Measurements from ENCODE around the gene CCHCR1. TPM values are rescaled to one million over a fixed set of nuclear protein-coding genes. Genes with fewer than 3 reads are reported as not detected.

CCHCR1 gene
- total RNA-seq, 6 experiments from 2014 or later: 12.0 to 24.3 (median 23.5) TPM

DNA sequence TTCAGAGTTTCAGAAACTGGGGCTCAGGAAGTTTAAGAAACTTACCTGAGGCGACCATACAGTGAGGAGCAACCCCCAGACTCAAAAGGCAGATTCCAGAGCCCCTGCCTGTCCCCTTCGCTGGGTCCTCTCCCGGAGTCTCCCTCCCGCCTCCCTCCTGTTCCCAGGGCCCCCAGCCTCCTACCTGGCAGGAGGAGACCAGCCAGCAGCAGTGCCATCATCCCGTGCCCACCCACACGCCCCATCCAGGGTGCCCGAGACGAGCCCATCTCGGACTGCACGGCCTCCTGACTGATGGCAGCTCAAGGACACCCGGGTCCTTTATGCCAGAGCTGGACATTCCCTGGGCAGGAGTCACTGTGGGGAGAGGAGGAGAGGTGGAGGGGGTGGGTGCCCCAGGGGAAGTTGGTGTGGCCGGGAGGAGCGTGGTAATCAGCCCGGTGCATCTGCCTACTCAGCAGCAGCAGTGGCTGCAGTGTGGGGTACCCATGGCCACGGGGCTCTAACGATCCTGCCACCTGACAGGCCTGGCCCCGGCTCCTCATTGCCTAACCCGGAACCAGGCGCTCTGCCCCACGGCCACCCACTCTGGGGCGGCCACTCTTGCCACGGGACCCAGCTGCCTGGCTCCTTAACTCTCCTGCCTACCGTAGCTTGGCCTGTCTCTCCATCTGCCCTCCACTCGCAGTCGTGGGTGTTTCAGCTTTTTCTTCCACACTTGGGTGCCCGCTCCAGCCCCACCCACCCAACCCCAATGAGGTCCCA, 37.3 kb downstream of the CCHCR1 start, which contains the start of gene CDSN:
Gene CDSN, minus strand, starts transcription at position 296 of the 765 bp plus-strand sequence. Its CDS starts 27 bp downstream, at position 269.
- Mint-ChIP-seq H3K4me1 (ENCODE audit: low read depth) (peaks cover 35% of the 10 kb centered on the region), H3K36me3 (ENCODE audit: low read depth) (no peaks in the 10 kb centered on the region), H3K9me3 (no peaks in the 10 kb centered on the region), H3K4me3 (no peak within 1 kb of the TSS), H3K27ac (no peak within 1 kb of the TSS), H3K27me3 (ENCODE audit: insufficient read depth) (no peaks in the 10 kb centered on the region; the same call in none of the 2 replicates)
- no peak for DNase-seq
- TF ChIP-seq, protein P1, sequence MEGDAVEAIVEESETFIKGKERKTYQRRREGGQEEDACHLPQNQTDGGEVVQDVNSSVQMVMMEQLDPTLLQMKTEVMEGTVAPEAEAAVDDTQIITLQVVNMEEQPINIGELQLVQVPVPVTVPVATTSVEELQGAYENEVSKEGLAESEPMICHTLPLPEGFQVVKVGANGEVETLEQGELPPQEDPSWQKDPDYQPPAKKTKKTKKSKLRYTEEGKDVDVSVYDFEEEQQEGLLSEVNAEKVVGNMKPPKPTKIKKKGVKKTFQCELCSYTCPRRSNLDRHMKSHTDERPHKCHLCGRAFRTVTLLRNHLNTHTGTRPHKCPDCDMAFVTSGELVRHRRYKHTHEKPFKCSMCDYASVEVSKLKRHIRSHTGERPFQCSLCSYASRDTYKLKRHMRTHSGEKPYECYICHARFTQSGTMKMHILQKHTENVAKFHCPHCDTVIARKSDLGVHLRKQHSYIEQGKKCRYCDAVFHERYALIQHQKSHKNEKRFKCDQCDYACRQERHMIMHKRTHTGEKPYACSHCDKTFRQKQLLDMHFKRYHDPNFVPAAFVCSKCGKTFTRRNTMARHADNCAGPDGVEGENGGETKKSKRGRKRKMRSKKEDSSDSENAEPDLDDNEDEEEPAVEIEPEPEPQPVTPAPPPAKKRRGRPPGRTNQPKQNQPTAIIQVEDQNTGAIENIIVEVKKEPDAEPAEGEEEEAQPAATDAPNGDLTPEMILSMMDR (IDR thresholded peaks at IDR 0.05): no peak

DNA sequence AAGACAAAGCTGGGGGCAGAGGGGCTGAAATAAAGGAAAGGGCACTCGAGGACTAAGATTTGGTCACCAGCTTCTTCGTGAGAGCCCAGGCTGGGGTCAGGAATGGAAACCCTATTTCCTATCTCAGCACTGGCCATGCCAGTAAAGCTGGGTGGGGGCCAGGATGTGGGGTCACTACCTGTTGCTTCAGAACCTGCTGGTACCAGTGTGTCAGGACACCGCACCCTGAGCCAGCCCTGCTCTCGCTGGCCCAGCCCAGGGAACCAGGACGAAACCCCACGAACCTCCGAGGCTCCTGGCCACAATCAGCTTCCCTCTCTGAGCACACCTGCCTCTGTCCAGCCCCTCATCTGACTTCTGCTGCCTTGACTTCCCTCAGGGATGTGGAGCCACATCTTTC, 39.4 kb downstream of the CCHCR1 start:
- no peak overlapping the region for H3K27ac Mint-ChIP-seq
- no peak overlapping the region for H3K4me3 Mint-ChIP-seq
- H3K27me3 Mint-ChIP-seq (ENCODE audit: insufficient read depth): no peaks in the 10 kb centered on the region; the same call in none of the 2 replicates
- DNase-seq: no peak
- H3K36me3 Mint-ChIP-seq (ENCODE audit: low read depth): no peaks in the 10 kb centered on the region
- H3K4me1 Mint-ChIP-seq (ENCODE audit: low read depth): peaks cover 49% of the 10 kb centered on the region
- TF ChIP-seq, protein P1 (IDR thresholded peaks at IDR 0.05): no peak
- H3K9me3 Mint-ChIP-seq: no peaks in the 10 kb centered on the region

DNA sequence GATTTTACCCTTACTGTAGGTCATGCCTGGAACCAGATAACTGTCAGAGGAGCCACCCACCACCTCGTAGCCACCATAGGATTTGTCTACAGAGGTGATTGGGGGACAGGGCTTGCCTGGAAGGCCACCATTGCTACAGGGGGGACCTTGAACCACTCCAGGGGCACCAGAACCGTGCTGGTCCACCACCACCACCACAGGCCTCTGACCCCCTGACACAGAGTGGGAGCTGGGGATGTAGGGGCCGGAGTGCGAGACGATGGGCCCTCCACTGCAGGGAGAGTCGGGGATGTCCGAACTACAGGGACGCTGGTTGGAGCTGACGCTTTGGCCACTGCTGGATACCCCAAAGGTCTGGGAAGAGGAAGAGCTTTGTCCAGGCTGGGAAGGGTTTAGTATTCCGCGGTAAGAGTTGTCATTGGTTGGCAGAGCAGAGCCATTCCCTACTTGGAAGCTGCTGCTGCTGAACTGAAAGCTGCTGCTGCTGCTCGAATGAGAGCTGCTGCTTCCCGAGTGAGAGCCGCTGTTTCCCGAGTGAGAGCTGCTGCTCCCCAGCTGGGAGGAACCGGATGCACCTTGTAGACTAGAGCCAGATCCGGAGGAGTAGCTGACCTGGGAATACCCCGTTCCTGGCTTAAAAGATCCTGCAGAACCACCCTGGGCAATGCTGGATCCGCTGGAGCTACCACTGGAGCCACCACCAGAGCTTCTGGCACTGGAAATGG, 40.8 kb downstream of the CCHCR1 start:
- Mint-ChIP-seq H3K27ac (no peak overlapping the region; the same call in 1 of the 2 replicates), H3K27me3 (ENCODE audit: insufficient read depth) (no peaks in the 10 kb centered on the region; the same call in none of the 2 replicates), H3K4me1 (ENCODE audit: low read depth) (peaks cover 48% of the 10 kb centered on the region), H3K9me3 (no peaks in the 10 kb centered on the region), H3K4me3 (peak overlapping the region; percentile 57; the same call in 1 of the 2 replicates), H3K36me3 (ENCODE audit: low read depth) (no peaks in the 10 kb centered on the region)
- DNase-seq: no peak
- TF ChIP-seq, protein P1 (IDR thresholded peaks at IDR 0.05): no peak

DNA sequence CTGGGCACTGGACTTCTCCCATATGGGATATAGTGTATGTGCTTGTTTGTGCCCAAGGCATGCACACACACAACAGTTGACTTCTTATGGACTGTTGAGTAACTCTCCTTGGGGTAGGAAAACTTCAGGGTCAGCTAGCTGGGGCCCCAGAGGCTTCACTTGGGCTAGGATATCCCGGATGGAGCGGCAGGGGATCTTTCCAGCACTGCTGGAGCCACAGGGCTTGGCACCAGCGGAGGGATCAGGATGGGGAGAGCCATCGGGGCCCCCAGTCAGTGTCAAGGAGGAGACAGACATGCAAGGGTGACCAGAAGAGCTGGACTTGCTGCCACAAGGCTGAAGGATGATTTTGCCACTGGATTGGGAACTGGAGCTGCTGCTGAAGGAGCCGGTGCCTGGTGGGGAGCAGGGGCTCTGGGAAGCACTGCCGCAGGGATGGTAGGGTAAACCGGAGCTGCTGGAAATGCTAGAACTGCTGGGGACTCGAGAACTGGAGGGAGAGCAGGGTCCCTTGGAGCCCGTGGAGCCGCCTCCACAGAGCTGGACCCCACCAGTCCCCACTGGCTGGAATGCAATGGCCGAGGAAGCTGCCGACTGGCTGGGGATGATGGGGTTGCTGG, 41.6 kb downstream of the CCHCR1 start:
- TF ChIP-seq, protein P1 (IDR thresholded peaks at IDR 0.05): no peak
- H3K27me3 Mint-ChIP-seq (ENCODE audit: insufficient read depth): peaks cover under 1% of the 10 kb centered on the region
- no peaks in the 10 kb centered on the region for H3K9me3 Mint-ChIP-seq
- DNase-seq: no peak
- peaks cover 48% of the 10 kb centered on the region for H3K4me1 Mint-ChIP-seq (ENCODE audit: low read depth)
- H3K27ac Mint-ChIP-seq: no peak overlapping the region
- H3K4me3 Mint-ChIP-seq: peak overlapping the region; percentile 80
- no peaks in the 10 kb centered on the region for H3K36me3 Mint-ChIP-seq (ENCODE audit: low read depth)

DNA sequence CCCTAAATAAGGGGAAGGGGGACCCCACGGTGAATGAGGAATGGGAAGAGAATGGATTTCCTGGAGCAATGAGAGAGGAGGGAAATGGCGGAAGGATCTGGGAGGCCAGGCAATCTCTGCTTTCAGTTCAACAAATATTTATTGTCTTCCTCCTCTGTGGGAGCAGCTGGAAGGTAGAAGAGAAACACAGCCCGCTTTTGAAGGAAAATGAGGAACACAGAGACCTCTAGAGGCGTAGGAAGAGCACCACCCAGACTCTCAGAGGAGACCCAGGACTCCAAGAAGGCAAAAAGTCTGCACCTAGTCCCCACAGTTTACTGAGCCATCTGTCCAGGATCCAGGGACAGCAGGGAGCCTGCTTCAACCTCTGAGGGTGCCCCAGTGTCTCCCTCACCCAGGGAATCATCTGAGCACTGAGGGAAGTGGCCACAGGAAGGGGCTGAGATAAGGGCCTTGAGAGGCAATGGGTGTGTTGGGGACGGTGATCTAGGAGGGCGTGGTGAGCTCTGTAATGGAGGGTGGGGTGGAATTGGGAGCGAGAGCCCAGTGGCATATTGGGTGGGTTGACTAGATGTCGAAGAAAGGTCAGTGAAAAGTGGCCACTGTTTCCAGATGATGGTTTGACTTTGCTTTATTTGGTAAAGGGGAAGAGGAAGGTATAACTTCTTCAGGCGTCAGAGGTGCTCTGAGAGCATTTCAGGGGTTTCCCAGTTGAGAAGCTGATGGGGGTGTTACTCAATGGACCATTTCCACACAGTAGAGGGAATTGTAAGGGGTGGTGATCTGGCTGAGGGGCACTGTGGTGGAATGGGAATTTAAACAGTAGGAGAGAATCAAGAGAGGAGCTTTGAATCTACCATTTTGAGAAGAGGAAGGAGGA, 42.4 kb downstream of the CCHCR1 start:
- TF ChIP-seq, protein P1 (IDR thresholded peaks at IDR 0.05): peak; percentile 66
- peaks cover 48% of the 10 kb centered on the region for H3K4me1 Mint-ChIP-seq (ENCODE audit: low read depth)
- H3K9me3 Mint-ChIP-seq: no peaks in the 10 kb centered on the region
- DNase-seq: peak; percentile 62
- peak overlapping the region; percentile 80 for H3K4me3 Mint-ChIP-seq
- peaks cover 3% of the 10 kb centered on the region for H3K27me3 Mint-ChIP-seq (ENCODE audit: insufficient read depth)
- H3K36me3 Mint-ChIP-seq (ENCODE audit: low read depth): no peaks in the 10 kb centered on the region
- H3K27ac Mint-ChIP-seq: peak overlapping the region; percentile 89
